H9 (cell line): ENCODE results near the gene SP8. TPM values are rescaled to one million over a fixed set of nuclear protein-coding genes. Genes with fewer than 3 reads are reported as not detected.

Source experiments
- DNase-seq: peaks from one replicate; pipeline ENCODE4 v3.0.0-alpha.2; 2017
- H2AFZ ChIP-seq: one replicate; pipeline ENCODE4 v1.6.1; 2013; ENCODE audit warnings: mild to moderate bottlenecking, low read length, control low read depth, moderate library complexity
- H2AK5ac ChIP-seq: 2 replicates; pipeline ENCODE4 v1.6.1; 2013; ENCODE audit warnings: low read length, control low read depth, mixed read lengths; ENCODE audit not compliant: insufficient read length
- H2BK120ac ChIP-seq: one replicate; pipeline ENCODE4 v1.6.1; 2013; ENCODE audit warnings: low read depth, mild to moderate bottlenecking, low read length, control low read depth, inconsistent platforms; ENCODE audit not compliant: poor library complexity, severe bottlenecking
- H2BK12ac ChIP-seq: 2 replicates; pipeline ENCODE4 v1.6.1; 2013; ENCODE audit warnings: low read length, control low read depth, mixed read lengths, low read depth; ENCODE audit not compliant: insufficient read length
- H2BK15ac ChIP-seq: 2 replicates; pipeline ENCODE4 v1.6.1; 2013; ENCODE audit warnings: low read depth, low read length, control low read depth
- H2BK20ac ChIP-seq: one replicate; pipeline ENCODE4 v1.6.1; 2013; ENCODE audit warnings: low read depth, mild to moderate bottlenecking, low read length, control low read depth, inconsistent platforms; ENCODE audit not compliant: poor library complexity, severe bottlenecking
- H2BK5ac ChIP-seq: 2 replicates; pipeline ENCODE4 v1.6.1; 2013; ENCODE audit warnings: low read length, control low read depth, mixed read lengths; ENCODE audit not compliant: insufficient read length
- H3K14ac ChIP-seq: 2 replicates; pipeline ENCODE4 v1.6.1; 2013; ENCODE audit warnings: low read length, control low read depth; ENCODE audit not compliant: insufficient read depth
- H3K18ac ChIP-seq: 2 replicates; pipeline ENCODE4 v1.6.1; 2013; ENCODE audit warnings: low read depth, mild to moderate bottlenecking, mixed read lengths, low read length, control low read depth; ENCODE audit not compliant: insufficient read length
- H3K23ac ChIP-seq: 2 replicates; pipeline ENCODE4 v1.6.1; 2013; ENCODE audit warnings: low read length, control low read depth, mixed read lengths, low read depth; ENCODE audit not compliant: insufficient read length
- H3K23me2 ChIP-seq: 2 replicates; pipeline ENCODE4 v1.6.1; 2013; ENCODE audit warnings: low read depth, mild to moderate bottlenecking, mixed read lengths, low read length, control low read depth; ENCODE audit not compliant: insufficient read length, poor library complexity, severe bottlenecking
- H3K27ac ChIP-seq: 2 replicates; pipeline ENCODE4 v1.5.1; 2013; ENCODE audit warnings: low read length, control low read depth, mixed read lengths, low read depth; ENCODE audit not compliant: insufficient read length
- H3K27me3 ChIP-seq: 2 replicates; pipeline ENCODE4 v1.6.1; 2013; ENCODE audit warnings: low read length, control low read depth, inconsistent platforms; ENCODE audit not compliant: insufficient read depth
- H3K4ac ChIP-seq: 2 replicates; pipeline ENCODE4 v1.6.1; 2013; ENCODE audit warnings: low read depth, mild to moderate bottlenecking, control low read depth, inconsistent platforms, low read length, moderate library complexity
- H3K4me1 ChIP-seq: 2 replicates; pipeline ENCODE4 v1.6.1; 2013; ENCODE audit warnings: low read length, control low read depth, inconsistent platforms; ENCODE audit not compliant: insufficient read depth
- H3K4me2 ChIP-seq: 2 replicates; pipeline ENCODE4 v1.6.1; 2013; ENCODE audit warnings: low read length, control low read depth, mixed read lengths; ENCODE audit not compliant: insufficient read length, insufficient read depth
- H3K56ac ChIP-seq: 2 replicates; pipeline ENCODE4 v1.6.1; 2013; ENCODE audit warnings: low read depth, mild to moderate bottlenecking, mixed read lengths, low read length, control low read depth; ENCODE audit not compliant: insufficient read length
- H3K79me1 ChIP-seq: 2 replicates; pipeline ENCODE4 v1.6.1; 2013; ENCODE audit warnings: low read depth, mild to moderate bottlenecking, moderate library complexity, low read length, control low read depth, inconsistent platforms; ENCODE audit not compliant: insufficient read depth, poor library complexity, severe bottlenecking
- H3K79me2 ChIP-seq: 2 replicates; pipeline ENCODE4 v1.6.1; 2013; ENCODE audit warnings: low read length, control low read depth, inconsistent platforms; ENCODE audit not compliant: insufficient read depth
- H3K9ac ChIP-seq: 2 replicates; pipeline ENCODE4 v1.6.1; 2013; ENCODE audit warnings: low read length, control low read depth, mixed read lengths; ENCODE audit not compliant: insufficient read length; ENCODE audit errors: extremely low read depth
- H3K9me3 ChIP-seq: one replicate; pipeline ENCODE4 v1.6.1; 2013; ENCODE audit warnings: low read depth, low read length, inconsistent platforms; ENCODE audit not compliant: control insufficient read depth
- H3T11ph ChIP-seq: one replicate; pipeline ENCODE4 v1.6.1; 2013; ENCODE audit warnings: mild to moderate bottlenecking, low read length, control low read depth, inconsistent platforms
- H4K20me1 ChIP-seq: one replicate; pipeline ENCODE4 v1.6.1; 2013; ENCODE audit not compliant: control insufficient read depth, insufficient read length, insufficient read depth
- H4K5ac ChIP-seq: 2 replicates; pipeline ENCODE4 v1.6.1; 2013; ENCODE audit warnings: low read depth, mild to moderate bottlenecking, mixed read lengths, low read length, control low read depth; ENCODE audit not compliant: insufficient read length
- H4K8ac ChIP-seq: replicated peaks from 2 replicates; pipeline ENCODE4 v1.6.1; 2013; ENCODE audit warnings: low read length, control low read depth, mixed read lengths, low read depth; ENCODE audit not compliant: insufficient read length
- H4K91ac ChIP-seq: 2 replicates; pipeline ENCODE4 v1.6.1; 2013; ENCODE audit warnings: low read depth, mild to moderate bottlenecking, moderate library complexity, mixed read lengths, low read length, control low read depth; ENCODE audit not compliant: insufficient read length
- H3K27ac Mint-ChIP-seq, 3 experiments: 2 replicates in 2 of 3; 3 replicates in 1 of 3; pipeline ENCODE4 v1.8.0; 2020 to 2021; ENCODE audit warnings: mixed read lengths in 3 of 3, mild to moderate bottlenecking in 1 of 3, moderate library complexity in 1 of 3
- H3K27me3 Mint-ChIP-seq: 2 replicates; pipeline ENCODE4 v1.8.0; 2021; ENCODE audit warnings: low read depth, mild to moderate bottlenecking, moderate library complexity, mixed read lengths
- H3K36me3 Mint-ChIP-seq, 3 experiments: 2 replicates in 2 of 3; 3 replicates in 1 of 3; pipeline ENCODE4 v1.8.0; 2020 to 2021; ENCODE audit warnings: low read depth in 3 of 3, mixed read lengths in 3 of 3; ENCODE audit not compliant: insufficient read depth in 1 of 3
- H3K4me1 Mint-ChIP-seq, 2 experiments: 2 replicates each; pipeline ENCODE4 v1.8.0; 2020; ENCODE audit warnings: mixed read lengths in 2 of 2
- H3K4me3 Mint-ChIP-seq, 2 experiments: 2 replicates in 1 of 2; 3 replicates in 1 of 2; pipeline ENCODE4 v1.8.0; 2020 to 2021; ENCODE audit warnings: mild to moderate bottlenecking in 2 of 2, mixed read lengths in 2 of 2, moderate library complexity in 1 of 2
- H3K9me3 Mint-ChIP-seq, 2 experiments: 2 replicates in 1 of 2; 3 replicates in 1 of 2; pipeline ENCODE4 v1.8.0; 2020; ENCODE audit warnings: mild to moderate bottlenecking in 2 of 2, mixed read lengths in 2 of 2, moderate library complexity in 1 of 2
- CTCF ChIP-seq: fragments of 200-600 bp; sonication (generic); conservative IDR thresholded peaks from 3 replicates; pipeline ENCODE4 v1.8.0; 2021; ENCODE audit warnings: antibody characterized with exemption, mild to moderate bottlenecking
- whole genome bisulfite sequencing: extraction: QIAGEN DNeasy Blood & Tissue Kit; methylation state at CpG from one replicate; pipeline ENCODE4 v1.1.7; 2013; ENCODE audit warnings: missing lambda C conversion rate, low lambda C conversion rate, mixed read lengths; ENCODE audit not compliant: insufficient read length; ENCODE audit errors: extremely low coverage; 5-methylcytosine and 5-hydroxymethylcytosine counted together
- total RNA-seq: library from RNA; stranded (reverse); gene quantifications from 2 replicates; pipeline ENCODE4 v1.2.1, GENCODE V29; 2021

SP8 gene
- total RNA-seq, 1 experiment from 2014 or later, result 3.5 TPM

DNA sequence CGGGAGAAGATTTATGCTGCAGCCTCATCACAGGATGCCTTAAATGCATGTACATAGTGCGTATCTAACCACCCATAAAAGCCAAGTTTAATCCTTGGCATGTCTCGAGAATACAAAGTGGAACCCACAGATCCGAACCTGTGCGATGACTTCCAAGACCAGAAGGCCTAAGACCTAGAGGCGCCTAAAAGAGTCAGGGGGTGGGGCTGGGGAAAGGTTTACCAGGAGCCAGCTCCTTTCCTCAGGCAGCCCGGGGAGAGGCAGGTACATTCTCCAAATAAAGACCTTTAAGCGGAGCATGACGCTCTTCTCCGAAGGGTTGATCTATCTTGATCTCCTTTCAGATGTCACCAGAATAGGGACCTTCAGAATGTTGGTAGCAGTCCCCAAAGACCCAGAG, 9.7 kb downstream of the SP8 start:
- H3K4me3 Mint-ChIP-seq, result peak overlapping the region; percentile 66 to 75
- H3K4me1 ChIP-seq, result peaks cover 3% of the 10 kb centered on the region; the same call in 1 of the 2 replicates
- WGBS, result no CpG with 5 or more reads among the region's 10 CpGs
- peak; percentile 49 for DNase-seq
- H3K27me3 ChIP-seq, result peaks cover 11% of the 10 kb centered on the region; the same call in 1 of the 2 replicates
- no peak overlapping the region for H3K18ac ChIP-seq
- no peak overlapping the region for H2BK120ac ChIP-seq
- no peak overlapping the region for H2AFZ ChIP-seq
- no peaks in the 10 kb centered on the region for H3K79me2 ChIP-seq
- no peak overlapping the region for H3K4ac ChIP-seq
- peak overlapping the region in 1 of 3 experiments; percentile 93; a peak in 2 of 7 replicates for H3K27ac Mint-ChIP-seq
- no peak overlapping the region for H2BK15ac ChIP-seq
- no peaks in the 10 kb centered on the region for H3K9me3 ChIP-seq
- no peak overlapping the region for H3K23ac ChIP-seq
- no peaks in the 10 kb centered on the region for H4K20me1 ChIP-seq
- H3K27ac ChIP-seq, result no peak overlapping the region
- no peak overlapping the region for H3K56ac ChIP-seq
- no peak overlapping the region for H4K91ac ChIP-seq
- peak overlapping the region; percentile 99 for H3K4me2 ChIP-seq
- peaks cover 57 to 62% of the 10 kb centered on the region in 2 experiments for H3K4me1 Mint-ChIP-seq
- H4K8ac ChIP-seq, result no peak overlapping the region
- no peak overlapping the region for H2BK12ac ChIP-seq
- no peak overlapping the region for H2AK5ac ChIP-seq
- peaks cover 51% of the 10 kb centered on the region for H3K27me3 Mint-ChIP-seq
- no peak overlapping the region for H3T11ph ChIP-seq
- no peaks in the 10 kb centered on the region for H3K36me3 Mint-ChIP-seq
- no peaks in the 10 kb centered on the region; a peak in 1 of 5 replicates for H3K9me3 Mint-ChIP-seq
- H3K79me1 ChIP-seq, result no peaks in the 10 kb centered on the region
- no peak for TF ChIP-seq CTCF
- no peak overlapping the region for H3K9ac ChIP-seq
- H2BK5ac ChIP-seq, result no peak overlapping the region
- H3K23me2 ChIP-seq, result peaks cover 22% of the 10 kb centered on the region
- no peak overlapping the region for H3K14ac ChIP-seq
- no peak overlapping the region for H4K5ac ChIP-seq
- H2BK20ac ChIP-seq, result no peak overlapping the region
